ENCODE results near the gene NET1. TPM values are rescaled to one million over a fixed set of nuclear protein-coding genes. Genes with fewer than 3 reads are reported as not detected.

Gene NET1
- total RNA-seq, 1 donor from 2014 or later, result 205 TPM

DNA sequence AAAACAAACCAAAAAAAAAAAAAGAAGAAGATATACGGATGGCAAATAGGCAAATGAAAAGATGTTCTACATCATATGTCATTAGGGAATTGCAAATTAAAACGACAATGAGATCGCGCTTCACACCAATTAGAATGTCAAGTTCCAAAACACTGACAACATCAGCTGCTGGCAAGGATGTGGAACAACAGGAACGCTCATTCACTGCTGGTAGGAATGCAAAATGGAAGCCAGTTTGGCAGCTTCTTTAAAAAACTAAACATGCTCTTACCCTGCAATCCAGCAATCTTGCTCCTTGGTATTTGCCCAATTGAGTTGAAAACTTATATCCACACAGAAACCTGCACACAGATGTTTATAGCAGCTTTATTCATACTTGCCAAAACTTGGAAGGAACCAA is 52.2 kb downstream of the NET1 start:
- DNase-seq (ENCODE audit: low spot score in 2 of 2, unreplicated experiment in 2 of 2), result no peak
- Mint-ChIP-seq H3K36me3 (peaks cover 6% of the 10 kb centered on the region), H3K4me1 (peaks cover 83% of the 10 kb centered on the region), H3K27ac (peak overlapping the region; percentile 99), H3K4me3 (no peak overlapping the region), H3K9me3 (no peaks in the 10 kb centered on the region), H3K27me3 (ENCODE audit: low read depth) (no peaks in the 10 kb centered on the region)
- TF ChIP-seq, protein P1, sequence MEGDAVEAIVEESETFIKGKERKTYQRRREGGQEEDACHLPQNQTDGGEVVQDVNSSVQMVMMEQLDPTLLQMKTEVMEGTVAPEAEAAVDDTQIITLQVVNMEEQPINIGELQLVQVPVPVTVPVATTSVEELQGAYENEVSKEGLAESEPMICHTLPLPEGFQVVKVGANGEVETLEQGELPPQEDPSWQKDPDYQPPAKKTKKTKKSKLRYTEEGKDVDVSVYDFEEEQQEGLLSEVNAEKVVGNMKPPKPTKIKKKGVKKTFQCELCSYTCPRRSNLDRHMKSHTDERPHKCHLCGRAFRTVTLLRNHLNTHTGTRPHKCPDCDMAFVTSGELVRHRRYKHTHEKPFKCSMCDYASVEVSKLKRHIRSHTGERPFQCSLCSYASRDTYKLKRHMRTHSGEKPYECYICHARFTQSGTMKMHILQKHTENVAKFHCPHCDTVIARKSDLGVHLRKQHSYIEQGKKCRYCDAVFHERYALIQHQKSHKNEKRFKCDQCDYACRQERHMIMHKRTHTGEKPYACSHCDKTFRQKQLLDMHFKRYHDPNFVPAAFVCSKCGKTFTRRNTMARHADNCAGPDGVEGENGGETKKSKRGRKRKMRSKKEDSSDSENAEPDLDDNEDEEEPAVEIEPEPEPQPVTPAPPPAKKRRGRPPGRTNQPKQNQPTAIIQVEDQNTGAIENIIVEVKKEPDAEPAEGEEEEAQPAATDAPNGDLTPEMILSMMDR (IDR thresholded peaks at IDR 0.05; ENCODE audit: unreplicated experiment), result no peak

- no peaks in the 10 kb centered on the region for H3K9me3 Mint-ChIP-seq
- H3K27me3 Mint-ChIP-seq (ENCODE audit: low read depth), result no peaks in the 10 kb centered on the region
- TF ChIP-seq, protein P1 (IDR thresholded peaks at IDR 0.05; ENCODE audit: unreplicated experiment), result no peak
- H3K27ac Mint-ChIP-seq, result peak overlapping the region; percentile 99
- peaks cover 74% of the 10 kb centered on the region for H3K4me1 Mint-ChIP-seq
- peak overlapping the region; percentile 56 for H3K4me3 Mint-ChIP-seq
- DNase-seq (ENCODE audit: low spot score in 2 of 2, unreplicated experiment in 2 of 2), result no peak
- peaks cover 1% of the 10 kb centered on the region for H3K36me3 Mint-ChIP-seq
Measured at GRCh38 chr10:5465976-5466450, 53.7 kb downstream of the NET1 start.

DNA sequence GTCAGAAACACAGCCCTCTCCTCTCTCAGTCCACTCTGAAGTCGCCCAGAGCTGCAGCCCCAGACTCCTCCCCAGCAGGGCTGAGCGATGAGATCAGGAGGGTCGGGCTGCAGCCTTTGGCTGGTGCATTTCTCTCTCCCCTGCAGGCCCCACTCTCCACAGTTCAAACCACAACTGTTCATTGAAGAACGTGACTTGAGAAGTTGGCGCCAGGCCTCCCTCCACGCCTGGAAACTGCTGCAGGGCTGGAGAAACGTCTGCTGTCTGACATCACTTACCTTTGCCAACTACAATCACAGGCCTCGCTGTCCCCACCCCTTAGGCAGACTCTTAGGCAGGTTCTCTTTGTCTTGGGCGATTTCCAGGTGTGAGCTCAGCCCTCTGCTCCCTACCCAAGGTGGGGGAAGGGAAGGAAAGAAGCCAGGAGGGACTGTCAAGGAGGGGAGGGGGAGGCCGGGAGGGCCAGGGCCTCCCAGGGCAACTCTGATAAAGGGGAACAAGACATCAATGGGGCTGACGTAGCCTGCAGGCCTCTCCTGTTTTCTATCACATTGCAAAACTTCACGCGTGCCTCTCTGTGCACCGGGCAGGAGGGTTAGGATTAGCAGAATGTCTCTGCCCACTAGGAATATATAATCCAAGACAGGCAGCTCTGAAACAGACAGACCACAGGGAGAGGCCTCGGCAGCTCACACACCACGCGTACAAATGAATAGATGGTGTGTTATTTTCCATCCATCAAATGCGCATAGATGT is 54.3 kb downstream of the NET1 start:
- Mint-ChIP-seq H3K9me3 (no peaks in the 10 kb centered on the region), H3K4me1 (peaks cover 68% of the 10 kb centered on the region), H3K27ac (peak overlapping the region; percentile 99), H3K4me3 (peak overlapping the region; percentile 56), H3K36me3 (peaks cover 1% of the 10 kb centered on the region), H3K27me3 (ENCODE audit: low read depth) (no peaks in the 10 kb centered on the region)
- peak; percentile 70 to 85 for DNase-seq (ENCODE audit: low spot score in 2 of 2, unreplicated experiment in 2 of 2)
- TF ChIP-seq, protein P1 (IDR thresholded peaks at IDR 0.05; ENCODE audit: unreplicated experiment), result no peak

DNA sequence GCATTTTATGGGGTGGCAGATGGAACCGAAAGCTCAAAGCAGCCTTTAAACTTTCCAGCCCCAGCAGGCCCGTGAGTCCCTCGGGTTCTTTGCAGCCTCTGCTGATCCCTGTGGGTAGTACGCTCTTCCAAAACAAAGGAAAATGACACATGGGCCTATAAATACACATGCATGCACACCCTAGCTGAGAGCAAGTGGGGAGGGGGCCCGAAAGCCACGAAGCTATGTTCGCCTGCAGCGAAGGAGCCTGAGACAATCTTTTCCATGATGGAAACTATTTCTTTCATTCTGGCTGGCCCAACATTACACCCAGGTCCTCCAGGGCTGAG is 54.8 kb downstream of the NET1 start:
- Mint-ChIP-seq H3K27ac (peak overlapping the region; percentile 99), H3K4me1 (peaks cover 65% of the 10 kb centered on the region), H3K27me3 (ENCODE audit: low read depth) (no peaks in the 10 kb centered on the region), H3K9me3 (no peaks in the 10 kb centered on the region), H3K4me3 (no peak overlapping the region), H3K36me3 (peaks cover 1% of the 10 kb centered on the region)
- TF ChIP-seq, protein P1 (IDR thresholded peaks at IDR 0.05; ENCODE audit: unreplicated experiment), result no peak
- DNase-seq (ENCODE audit: low spot score in 2 of 2, unreplicated experiment in 2 of 2), result no peak

GRCh38 chr10:5467634-5468255 is 55.4 kb downstream of the NET1 start:
- TF ChIP-seq, protein P1 (IDR thresholded peaks at IDR 0.05; ENCODE audit: unreplicated experiment), result no peak
- Mint-ChIP-seq H3K27ac (peak overlapping the region; percentile 99), H3K4me3 (no peak overlapping the region), H3K9me3 (no peaks in the 10 kb centered on the region), H3K36me3 (peaks cover 1% of the 10 kb centered on the region), H3K4me1 (peaks cover 63% of the 10 kb centered on the region), H3K27me3 (ENCODE audit: low read depth) (no peaks in the 10 kb centered on the region)
- DNase-seq (ENCODE audit: low spot score in 2 of 2, unreplicated experiment in 2 of 2), result no peak

All from mesothelial cell of epicardium (in vitro differentiated cells).